Liver (tissue), 3 donors: Measurements from ENCODE around the gene KCNA2.

Source experiments
- EGR1 ChIP-seq, 2 donors: IDR thresholded peaks; 2 replicates each; pipeline ENCODE4 v1.6.1; 2016 to 2018; ENCODE audit warnings: antibody characterized with exemption in 2 of 2, low read depth in 2 of 2
- JUND ChIP-seq, 2 donors: IDR thresholded peaks; 2 replicates each; pipeline ENCODE4 v1.6.1; 2016; ENCODE audit warnings: antibody characterized with exemption in 2 of 2
- RXRA ChIP-seq, 2 donors: IDR thresholded peaks; 2 replicates each; pipeline ENCODE4 v1.6.1; 2017 to 2018; ENCODE audit warnings: antibody characterized with exemption in 2 of 2, mild to moderate bottlenecking in 1 of 2
- SP1 ChIP-seq: IDR thresholded peaks from 2 replicates; pipeline ENCODE4 v1.6.1; 2018; ENCODE audit warnings: antibody characterized with exemption, mild to moderate bottlenecking
- TAF1 ChIP-seq: conservative IDR thresholded peaks from 2 replicates; pipeline ENCODE4 v1.6.1; 2016; ENCODE audit warnings: antibody characterized with exemption, mild to moderate bottlenecking
- TF ChIP-seq, protein P1 (sequence below): fragments of 150-350 bp; IDR thresholded peaks from 2 replicates; pipeline ENCODE4 v1.5.1; 2017; ENCODE audit warnings: improper control_type of control experiment, low read depth, low read length; ENCODE audit not compliant: missing input control
- TF ChIP-seq, protein P2 (sequence below): IDR thresholded peaks from 2 replicates; pipeline ENCODE4 v1.6.1; 2016; ENCODE audit warnings: antibody characterized with exemption
- donor health status: healthy.
- donor health status: healthy.

DNA sequence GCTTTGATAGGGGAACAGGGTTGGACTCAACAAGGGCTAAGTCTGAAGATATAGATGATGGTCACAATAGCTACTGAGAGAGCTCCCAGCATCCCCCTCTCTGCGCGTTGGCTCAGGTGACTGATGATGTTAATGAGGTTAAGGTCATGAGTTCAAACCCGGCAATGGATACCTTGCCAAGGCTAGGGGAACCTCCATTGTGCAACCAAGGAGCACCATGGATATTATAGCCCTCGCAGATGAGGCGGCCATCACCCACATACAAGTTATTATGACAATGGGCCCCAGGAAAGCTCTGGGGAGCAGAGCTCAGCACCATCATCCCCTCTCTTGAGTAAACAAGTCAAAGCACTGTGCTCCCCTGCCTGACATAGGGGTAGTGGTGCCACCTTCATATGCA lies 8.2 kb downstream of the KCNA2 start:
- TF ChIP-seq, protein P1, sequence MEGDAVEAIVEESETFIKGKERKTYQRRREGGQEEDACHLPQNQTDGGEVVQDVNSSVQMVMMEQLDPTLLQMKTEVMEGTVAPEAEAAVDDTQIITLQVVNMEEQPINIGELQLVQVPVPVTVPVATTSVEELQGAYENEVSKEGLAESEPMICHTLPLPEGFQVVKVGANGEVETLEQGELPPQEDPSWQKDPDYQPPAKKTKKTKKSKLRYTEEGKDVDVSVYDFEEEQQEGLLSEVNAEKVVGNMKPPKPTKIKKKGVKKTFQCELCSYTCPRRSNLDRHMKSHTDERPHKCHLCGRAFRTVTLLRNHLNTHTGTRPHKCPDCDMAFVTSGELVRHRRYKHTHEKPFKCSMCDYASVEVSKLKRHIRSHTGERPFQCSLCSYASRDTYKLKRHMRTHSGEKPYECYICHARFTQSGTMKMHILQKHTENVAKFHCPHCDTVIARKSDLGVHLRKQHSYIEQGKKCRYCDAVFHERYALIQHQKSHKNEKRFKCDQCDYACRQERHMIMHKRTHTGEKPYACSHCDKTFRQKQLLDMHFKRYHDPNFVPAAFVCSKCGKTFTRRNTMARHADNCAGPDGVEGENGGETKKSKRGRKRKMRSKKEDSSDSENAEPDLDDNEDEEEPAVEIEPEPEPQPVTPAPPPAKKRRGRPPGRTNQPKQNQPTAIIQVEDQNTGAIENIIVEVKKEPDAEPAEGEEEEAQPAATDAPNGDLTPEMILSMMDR, result no peak
- TF ChIP-seq TAF1 (no peak), SP1 (no peak), EGR1 (IDR thresholded peaks at IDR 0.05; ENCODE audit: low read depth in 2 of 2) (no peak), JUND (IDR thresholded peaks at IDR 0.05) (no peak), RXRA (IDR thresholded peaks at IDR 0.05) (no peak)
- TF ChIP-seq, protein P2, sequence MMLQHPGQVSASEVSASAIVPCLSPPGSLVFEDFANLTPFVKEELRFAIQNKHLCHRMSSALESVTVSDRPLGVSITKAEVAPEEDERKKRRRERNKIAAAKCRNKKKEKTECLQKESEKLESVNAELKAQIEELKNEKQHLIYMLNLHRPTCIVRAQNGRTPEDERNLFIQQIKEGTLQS, result no peak
